Measurements from ENCODE around the gene GSTO2. TPM values are rescaled to one million over a fixed set of nuclear protein-coding genes. Genes with fewer than 3 reads are reported as not detected.

GSTO2 gene
- total RNA-seq: 6.5 and 18.8 TPM in 2 replicates

GRCh38 chr10:104268713-104269645 lies at the start of gene GSTO2:
TSS of gene GSTO2 (plus strand) at chr10:104269184. CDS start at chr10:104274916, 5,732 bp downstream.

GRCh38 chr10:104231784-104232612 lies 37.0 kb upstream of the GSTO2 start, which contains the start of gene CFAP43:
TSS of gene CFAP43 (minus strand) at chr10:104232364. CDS start at chr10:104232246, 118 bp downstream.

GRCh38 chr10:104254493-104255310 lies 14.3 kb upstream of the GSTO2 start, which contains the start of gene GSTO1:
TSS of gene GSTO1 (plus strand) at chr10:104254892. CDS start at chr10:104254929, 37 bp downstream.

GRCh38 chr10:104337985-104338735 lies 69.2 kb downstream of the GSTO2 start, which contains the start of gene ITPRIP:
TSS of gene ITPRIP (minus strand) at chr10:104338465. CDS start at chr10:104316051, 22,414 bp downstream.

DNA sequence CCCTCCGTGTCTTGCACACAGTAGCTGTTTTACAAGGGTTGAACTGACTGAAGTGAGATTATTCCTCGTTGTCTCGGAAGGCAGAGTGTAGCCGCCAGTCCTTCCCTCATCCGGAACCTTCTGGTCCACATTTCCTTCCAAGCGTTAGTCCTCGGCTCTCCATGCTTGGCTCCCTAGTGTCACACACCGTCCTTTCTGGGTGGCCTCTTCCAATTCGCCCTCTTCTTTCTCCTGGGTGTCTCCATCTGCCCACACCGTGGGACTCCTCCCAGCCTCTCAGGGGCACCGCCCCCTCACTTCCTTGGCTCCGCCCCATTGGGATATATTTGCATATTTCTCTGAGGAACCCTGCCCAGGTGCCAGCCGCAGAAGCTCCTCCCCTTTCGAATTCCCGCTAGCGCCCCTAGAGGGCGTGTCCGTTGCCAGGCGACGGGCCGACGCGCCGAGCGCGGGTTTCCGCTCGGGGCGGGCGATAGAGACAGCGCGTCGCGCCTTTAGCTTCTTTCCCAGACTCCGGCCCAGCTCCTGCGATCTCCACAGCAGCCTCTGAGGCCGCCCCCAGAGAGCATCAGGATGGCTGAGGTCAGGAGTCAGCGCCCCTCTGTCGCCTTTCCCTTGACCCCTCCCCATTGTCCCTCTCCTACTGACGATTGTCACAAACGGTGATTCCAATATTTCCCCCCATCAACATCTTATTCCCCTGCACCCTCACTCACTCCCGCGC lies 84.5 kb downstream of the GSTO2 start, which contains the start of gene CFAP58:
TSS of gene CFAP58 (plus strand) at position 509 of the 724 bp plus-strand sequence. CDS start at position 574, 65 bp downstream.

Other genes starting within 250 kb of the GSTO2 start
- 884 and 910 TPM in 2 replicates for gene COL17A1, start 183.3 kb upstream of the GSTO2 start, total RNA-seq
- 4.5 and 6.5 TPM in 2 replicates for gene SFR1, start 147.0 kb upstream of the GSTO2 start, total RNA-seq
- under 0.01 and 0.36 TPM in 2 replicates for gene CFAP43, start 36.8 kb upstream of the GSTO2 start, total RNA-seq
- 53.0 and 73.5 TPM in 2 replicates for gene GSTO1, start 14.3 kb upstream of the GSTO2 start, total RNA-seq
- gene ITPRIP, start 69.3 kb downstream of the GSTO2 start, total RNA-seq: 52.6 and 79.2 TPM in 2 replicates
- 0.34 and 0.36 TPM in 2 replicates for gene CFAP58, start 84.6 kb downstream of the GSTO2 start, total RNA-seq